Nephron (organoid): ENCODE results near the gene NOL7.
A peak's percentile ranks its signal among the peaks of the same experiment; 100 is the strongest.

Experiments used
- H3K27ac Mint-ChIP-seq, 3 experiments: 2 replicates each; pipeline ENCODE4 v1.8.0; 2020; ENCODE audit warnings: mixed read lengths in 3 of 3, mild to moderate bottlenecking in 2 of 3, moderate library complexity in 1 of 3
- H3K27me3 Mint-ChIP-seq: 2 replicates; pipeline ENCODE4 v1.8.0; 2021; ENCODE audit warnings: low read depth, mild to moderate bottlenecking, moderate library complexity, mixed read lengths
- H3K36me3 Mint-ChIP-seq: 2 replicates; pipeline ENCODE4 v1.8.0; 2020; ENCODE audit warnings: low read depth, mixed read lengths
- H3K4me1 Mint-ChIP-seq: 2 replicates; pipeline ENCODE4 v1.8.0; 2020; ENCODE audit warnings: mixed read lengths
- H3K4me3 Mint-ChIP-seq, 3 experiments: 2 replicates each; pipeline ENCODE4 v1.8.0; 2020; ENCODE audit warnings: mild to moderate bottlenecking in 3 of 3, mixed read lengths in 3 of 3, moderate library complexity in 2 of 3
- H3K9me3 Mint-ChIP-seq: 2 replicates; pipeline ENCODE4 v1.8.0; 2020; ENCODE audit warnings: mixed read lengths
- CTCF ChIP-seq, 3 experiments: fragments of 200-600 bp; sonication (generic); IDR thresholded peaks; one replicate each; pipeline ENCODE4 v1.5.0; 2021; ENCODE audit warnings: antibody characterized with exemption in 3 of 3; ENCODE audit not compliant: unreplicated experiment in 3 of 3

The NOL7 gene

DNA sequence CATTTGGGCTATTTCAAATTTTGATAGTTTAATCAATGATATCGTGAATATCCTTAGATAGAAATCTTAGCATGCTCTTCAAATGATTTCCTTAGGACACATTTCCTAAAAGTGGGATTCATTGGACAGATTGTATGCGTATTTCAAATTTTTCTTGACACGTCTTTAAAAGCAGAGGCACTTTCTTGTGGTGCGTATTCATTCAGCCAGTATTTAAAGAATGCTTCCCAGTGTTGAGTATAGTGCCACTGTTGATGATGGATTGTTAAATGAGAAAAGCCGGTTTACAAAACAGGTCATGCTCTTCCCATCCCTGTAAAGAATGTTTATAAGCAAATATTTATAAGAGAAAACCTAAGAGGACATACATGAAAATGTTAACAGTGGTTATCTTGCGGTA, 15.1 kb upstream of the NOL7 start:
- no peak for TF ChIP-seq CTCF (IDR thresholded peaks at IDR 0.05; ENCODE audit: unreplicated experiment in 3 of 3)
- no peak overlapping the region for H3K27ac Mint-ChIP-seq
- peaks cover 69% of the 10 kb centered on the region for H3K36me3 Mint-ChIP-seq
- no peak overlapping the region for H3K4me3 Mint-ChIP-seq
- no peaks in the 10 kb centered on the region for H3K4me1 Mint-ChIP-seq
- no peaks in the 10 kb centered on the region for H3K27me3 Mint-ChIP-seq
- H3K9me3 Mint-ChIP-seq: no peaks in the 10 kb centered on the region

DNA sequence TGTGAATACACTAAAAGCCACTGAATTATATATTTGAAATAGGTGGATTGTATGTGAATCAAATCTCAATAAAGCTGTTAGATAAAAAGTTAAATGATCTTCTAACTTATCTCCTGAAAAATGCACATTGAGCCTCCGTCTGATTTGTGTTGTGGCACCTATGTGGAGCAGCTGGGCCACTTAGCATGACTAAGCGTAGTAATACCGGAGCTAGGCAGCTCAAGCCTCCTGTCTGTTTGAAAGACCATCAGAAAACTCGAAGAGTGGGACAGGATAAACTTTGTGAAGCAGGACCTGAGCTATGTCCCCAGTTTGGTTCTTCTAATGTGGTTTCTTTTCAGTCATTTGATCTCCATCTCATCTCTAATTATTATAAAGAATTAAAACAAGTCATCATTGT, 11.0 kb upstream of the NOL7 start:
- TF ChIP-seq CTCF (IDR thresholded peaks at IDR 0.05; ENCODE audit: unreplicated experiment in 3 of 3): no peak
- Mint-ChIP-seq H3K27ac (no peak overlapping the region), H3K9me3 (no peaks in the 10 kb centered on the region), H3K36me3 (peaks cover 61% of the 10 kb centered on the region), H3K4me1 (no peaks in the 10 kb centered on the region), H3K27me3 (no peaks in the 10 kb centered on the region), H3K4me3 (no peak overlapping the region)

DNA sequence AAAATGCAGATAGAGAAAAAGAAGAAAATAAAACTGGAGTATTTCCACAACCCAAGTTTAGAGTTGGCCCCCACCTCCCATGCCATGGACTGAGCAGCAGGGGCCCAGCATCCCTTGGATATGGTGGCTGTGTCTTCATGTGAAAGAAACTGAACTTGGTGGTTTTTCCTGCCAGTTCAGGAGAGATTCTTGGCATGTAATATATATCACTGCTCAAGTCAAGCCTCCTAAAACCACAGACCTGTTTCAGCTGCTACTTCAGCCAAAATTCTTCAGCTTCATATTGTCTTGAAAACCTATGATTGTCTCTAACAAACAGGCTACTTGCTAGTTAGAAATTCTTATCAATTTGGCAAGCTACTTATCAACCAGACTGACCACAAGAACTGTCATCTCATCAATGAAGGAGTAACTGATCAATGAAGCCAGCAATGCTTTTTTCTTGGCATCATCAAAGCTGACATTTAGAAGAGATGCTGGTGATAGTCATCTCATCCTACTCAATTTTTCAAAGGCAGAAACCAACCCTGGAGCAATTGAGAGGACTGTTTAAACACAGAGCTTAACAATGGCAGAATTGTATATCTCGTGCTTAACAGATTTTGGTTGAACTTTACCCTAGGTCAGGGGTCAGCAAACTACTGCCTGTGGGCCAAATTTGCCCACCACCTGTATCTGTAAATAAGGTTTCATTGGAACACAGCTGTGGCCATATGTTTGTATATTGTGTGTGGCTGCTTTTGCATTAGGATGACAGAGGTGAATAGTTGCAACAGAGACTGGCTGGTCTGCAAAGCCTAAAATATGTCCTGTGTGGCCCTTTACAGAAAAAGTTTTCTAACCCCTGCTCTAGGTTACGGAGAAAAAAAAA, 10.4 kb upstream of the NOL7 start:
- no peaks in the 10 kb centered on the region for H3K27me3 Mint-ChIP-seq
- no peak overlapping the region for H3K4me3 Mint-ChIP-seq
- no peaks in the 10 kb centered on the region for H3K4me1 Mint-ChIP-seq
- no peaks in the 10 kb centered on the region for H3K9me3 Mint-ChIP-seq
- H3K36me3 Mint-ChIP-seq: peaks cover 55% of the 10 kb centered on the region
- H3K27ac Mint-ChIP-seq: no peak overlapping the region
- no peak for TF ChIP-seq CTCF (IDR thresholded peaks at IDR 0.05; ENCODE audit: unreplicated experiment in 3 of 3)

DNA sequence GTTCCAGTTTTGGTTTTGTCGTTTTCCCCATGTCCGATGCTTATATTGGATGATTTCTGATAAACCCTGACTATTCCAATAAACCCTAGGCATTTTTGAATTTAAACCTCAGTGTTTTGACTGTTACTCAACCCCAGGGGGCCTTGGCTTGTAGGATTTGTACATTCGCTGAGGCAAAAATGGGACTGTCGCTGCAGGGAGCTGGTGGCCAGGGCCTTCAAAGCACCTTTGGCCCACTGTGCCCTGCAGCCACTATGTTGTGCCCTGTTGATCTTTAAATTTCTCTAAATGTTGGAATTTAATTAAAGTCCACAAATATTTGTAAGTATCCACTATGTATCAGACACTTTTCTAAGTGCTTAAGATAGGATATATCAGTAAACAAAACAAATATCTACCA, 9.5 kb upstream of the NOL7 start:
- no peaks in the 10 kb centered on the region for H3K4me1 Mint-ChIP-seq
- no peaks in the 10 kb centered on the region for H3K27me3 Mint-ChIP-seq
- peaks cover 53% of the 10 kb centered on the region for H3K36me3 Mint-ChIP-seq
- no peak overlapping the region for H3K27ac Mint-ChIP-seq
- no peak for TF ChIP-seq CTCF (IDR thresholded peaks at IDR 0.05; ENCODE audit: unreplicated experiment in 3 of 3)
- no peaks in the 10 kb centered on the region for H3K9me3 Mint-ChIP-seq
- H3K4me3 Mint-ChIP-seq: no peak overlapping the region

GRCh38 chr6:13611715-13612114, 3.4 kb upstream of the NOL7 start:
- Mint-ChIP-seq H3K9me3 (no peaks in the 10 kb centered on the region), H3K4me1 (peaks cover 31% of the 10 kb centered on the region), H3K4me3 (peak overlapping the region in 2 of 3 experiments; percentile 37 to 47), H3K27me3 (no peaks in the 10 kb centered on the region), H3K36me3 (peaks cover 26% of the 10 kb centered on the region), H3K27ac (no peak overlapping the region)
- no peak for TF ChIP-seq CTCF (IDR thresholded peaks at IDR 0.05; ENCODE audit: unreplicated experiment in 3 of 3)
